K562 (cell line): Measurements from ENCODE around the gene CHSY1. TPM values are rescaled to one million over a fixed set of nuclear protein-coding genes. Genes with fewer than 3 reads are reported as not detected.

Source experiments
- ATAC-seq: fragments of 200-7000 bp; cut with Tn5 transposase; 3 replicates; pipeline ENCODE4 v1.9.1; 2020; ENCODE audit warnings: moderate library complexity
- BruUV-seq: library from RNA; stranded (reverse); fragments of 400-500 nt; replicated peaks from 2 replicates; lab custom pipeline; 2021; lab: Mats Ljungman, UMichigan
- CTCF ChIA-PET: fragments of 300-600 bp; formaldehyde crosslinking; extraction: SDS; loops from one replicate; lab custom pipeline; 2021; ENCODE audit warnings: low intra/inter-chr PET ratio; lab: Yijun Ruan, JAX
- POLR2A ChIA-PET: fragments of 300-600, 350-650 bp; sonication (Branson Sonifier 250); formaldehyde crosslinking; extraction: SDS; loops from one replicate; lab custom pipeline; 2021; ENCODE audit warnings: antibody characterized with exemption, inconsistent platforms; lab: Yijun Ruan, JAX
- DNase-seq, 4 experiments: peaks; one replicate each; pipeline versions ENCODE4 v3.0.0 to v3.0.0-alpha.2; 2011 to 2018; ENCODE audit warnings: low spot score in 3 of 4, mixed read lengths in 3 of 4; ENCODE audit errors: extremely low read depth in 1 of 4
- FAIRE-seq: peaks from 2 replicates; lab custom pipeline; 2011; peaks lifted over from hg19 to GRCh38; lab: Jason Lieb, UNC
- H2AFZ ChIP-seq: 2 replicates; pipeline ENCODE4 v1.6.0; 2011; ENCODE audit warnings: low read depth, low read length, control low read depth, inconsistent platforms
- H3K27ac ChIP-seq: fragments of 200-600 bp; 3 replicates; pipeline ENCODE4 v1.8.0; 2011; ENCODE audit warnings: low read depth, mild to moderate bottlenecking, control low read depth, inconsistent platforms, low read length, moderate library complexity, mixed read lengths; ENCODE audit errors: extremely low read depth
- H3K27me3 ChIP-seq, 2 experiments: fragments of 300-600 bp in 1 of 2; 2 replicates in 1 of 2; 3 replicates in 1 of 2; pipeline versions ENCODE4 v1.6.0 to v1.8.0; 2011; ENCODE audit warnings: inconsistent platforms in 2 of 2, low read length in 2 of 2, mild to moderate bottlenecking in 1 of 2, mixed read lengths in 1 of 2, moderate library complexity in 1 of 2; ENCODE audit not compliant: control insufficient read depth in 2 of 2, insufficient read depth in 2 of 2
- H3K36me3 ChIP-seq: fragments of 300-600 bp; 3 replicates; pipeline ENCODE4 v1.8.0; 2011; ENCODE audit warnings: mild to moderate bottlenecking, low read length, inconsistent platforms; ENCODE audit not compliant: control insufficient read depth, insufficient read depth
- H3K4me1 ChIP-seq, 2 experiments: fragments of 200-600 bp in 1 of 2; replicated peaks in 1 of 2; 2 replicates in 1 of 2; 3 replicates in 1 of 2; pipeline versions ENCODE4 v1.5.1 to v1.8.0; 2011; ENCODE audit warnings: inconsistent platforms in 2 of 2, low read length in 2 of 2, mild to moderate bottlenecking in 1 of 2, mixed read lengths in 1 of 2, moderate library complexity in 1 of 2; ENCODE audit not compliant: control insufficient read depth in 2 of 2, insufficient read depth in 2 of 2
- H3K4me2 ChIP-seq: 2 replicates; pipeline ENCODE4 v1.6.1; 2011; ENCODE audit warnings: low read length, control low read depth, inconsistent platforms, mixed read lengths; ENCODE audit not compliant: insufficient read depth
- H3K4me3 ChIP-seq: fragments of 200-600 bp; sonication (generic), shearing (Covaris generic); 2 replicates; pipeline ENCODE4 v1.5.1; 2016; ENCODE audit warnings: control low read depth, inconsistent platforms
- H3K79me2 ChIP-seq: fragments of 200-600 bp; 3 replicates; pipeline ENCODE4 v1.8.0; 2011; ENCODE audit warnings: low read length, inconsistent platforms; ENCODE audit not compliant: control insufficient read depth, insufficient read depth
- H3K9ac ChIP-seq, 2 experiments: 2 replicates each; pipeline versions ENCODE4 v1.6.0 to v1.6.1; 2011; ENCODE audit warnings: low read depth in 2 of 2, low read length in 2 of 2, control low read depth in 1 of 2, inconsistent platforms in 1 of 2, mild to moderate bottlenecking in 1 of 2, mixed read lengths in 1 of 2; ENCODE audit not compliant: insufficient read depth in 1 of 2
- H3K9me1 ChIP-seq: one replicate; pipeline ENCODE4 v1.6.0; 2011; ENCODE audit warnings: inconsistent platforms, mild to moderate bottlenecking, low read length, moderate library complexity; ENCODE audit not compliant: control insufficient read depth, insufficient read depth
- H3K9me3 ChIP-seq: replicated peaks from 2 replicates; pipeline ENCODE4 v1.5.1; 2011; ENCODE audit warnings: low read depth, low read length, inconsistent platforms; ENCODE audit not compliant: control insufficient read depth, insufficient read depth
- H4K20me1 ChIP-seq: replicated peaks from 2 replicates; pipeline ENCODE4 v1.6.1; 2011; ENCODE audit warnings: low read length, inconsistent platforms, mixed read lengths; ENCODE audit not compliant: control insufficient read depth, insufficient read depth
- E2F5 ChIP-seq: sonication (generic); formaldehyde crosslinking; IDR thresholded peaks from 2 replicates; pipeline ENCODE4 v1.8.0; 2022; ENCODE audit warnings: mild to moderate bottlenecking, missing genetic modification reagents
- GTF3C2 ChIP-seq: IDR thresholded peaks from 3 replicates; pipeline ENCODE4 v1.6.1; 2011; ENCODE audit warnings: borderline replicate concordance, mild to moderate bottlenecking, moderate library complexity; ENCODE audit not compliant: insufficient read length; ENCODE audit errors: extremely low read depth
- SPI1 ChIP-seq: IDR thresholded peaks from 2 replicates; pipeline ENCODE4 v1.6.1; 2011; ENCODE audit warnings: low read depth, low read length, control low read depth, borderline replicate concordance
- TEAD1 ChIP-seq, 2 experiments: fragments of 450-650 bp in 1 of 2; sonication (generic) in 1 of 2; formaldehyde crosslinking; IDR thresholded peaks; 2 replicates each; pipeline versions ENCODE4 v1.4.0 to v1.8.0; 2020 to 2022; ENCODE audit warnings: mild to moderate bottlenecking in 2 of 2, missing genetic modification reagents in 1 of 2
- ZBTB2 ChIP-seq: fragments of 450-650 bp; IDR thresholded peaks from 2 replicates; pipeline ENCODE4 v1.6.1; 2016; ENCODE audit warnings: antibody characterized with exemption
- ZFPM2 ChIP-seq: fragments of 250-450 bp; sonication (Bioruptor Pico); IDR thresholded peaks from 2 replicates; pipeline ENCODE4 v1.5.1; 2022; ENCODE audit warnings: mild to moderate bottlenecking
- ZNF311 ChIP-seq: fragments of 250-450 bp; sonication (Bioruptor Pico); IDR thresholded peaks from 2 replicates; pipeline ENCODE4 v1.4.0; 2020; ENCODE audit warnings: mild to moderate bottlenecking, moderate library complexity
- WGBS: fragments of 100-300 bp; shearing (Covaris generic); methylation state at CpG from one replicate; pipeline ENCODE4 v1.1.6; 2016; ENCODE audit warnings: low coverage, mixed read lengths; ENCODE audit not compliant: insufficient coverage; ENCODE audit errors: missing lambda C conversion rate; 5-methylcytosine and 5-hydroxymethylcytosine counted together
- in situ Hi-C: fragments of 300-500 bp; cut with MboI; formaldehyde crosslinking; loops from 4 replicates; pipeline ENCODE4 v1.15.0; 2018; ENCODE audit warnings: inconsistent platforms, mixed read lengths
- intact Hi-C: fragments of 100-400 bp; cut with micrococcal nuclease; formaldehyde crosslinking; loops from 2 replicates; pipeline ENCODE4 v1.14.2; 2022
- polyA plus RNA-seq, 8 experiments: library from polyadenylated mRNA; depleted of rRNA in 4 of 8; stranded (reverse) in 5 of 8; unstranded in 3 of 8; fragments of >200 nt; fragmentation: Nextera tagmentation in 2 of 8; fragmentation: Illumina TruSeq in 1 of 8; extraction: Ambion mirVana in 2 of 8; extraction: Trizol in 1 of 8; gene quantifications; 2 replicates each; pipeline versions ENCODE4 v1.2.1 to v1.2.3, GENCODE V29; 2011 to 2014; ENCODE audit warnings: inconsistent platforms in 1 of 8, missing spikeins in 1 of 8
- total RNA-seq, 7 experiments: library from RNA; depleted of rRNA in 6 of 7; stranded (reverse); fragments of >200 nt in 6 of 7; fragmentation: Illumina TruSeq in 2 of 7; extraction: Trizol in 2 of 7; gene quantifications; 2 replicates each; pipeline versions ENCODE4 v1.2.1 to v1.2.3, GENCODE V29; 2011 to 2021; ENCODE audit warnings: low replicate concordance in 1 of 7

The CHSY1 gene
- total and polyA plus RNA-seq, 9 of the 15 experiments (the other 6 are each of a cell fraction or from before 2014, with no cell fraction given), result 7.0 to 16.4 (median 13.4) TPM

- TF ChIP-seq ZNF311 (CRISPR knock-in tag), result no peak
- TF ChIP-seq TEAD1 (CRISPR knock-in tag; IDR thresholded peaks at IDR 0.05), result no peak
- TF ChIP-seq ZFPM2 (CRISPR knock-in tag), result no peak
- no peak for TF ChIP-seq ZBTB2
- TF ChIP-seq SPI1, result no peak
- TF ChIP-seq GTF3C2, result no peak
- TF ChIP-seq E2F5 (CRISPR knock-in tag), result no peak
- TF ChIP-seq, all 486 proteins: peak for 0
- Histone ChIP-seq H3K27ac (no peak overlapping the region), H4K20me1 (no peaks in the 10 kb centered on the region), H2AFZ (no peak overlapping the region), H3K9me1 (no peaks in the 10 kb centered on the region), H3K4me1 (peaks cover 4 to 20% of the 10 kb centered on the region in 2 experiments; a peak in 4 of 5 replicates), H3K36me3 (peaks cover 16% of the 10 kb centered on the region; the same call in 1 of the 3 replicates), H3K27me3 (no peaks in the 10 kb centered on the region), H3K79me2 (no peaks in the 10 kb centered on the region), H3K9ac (no peak overlapping the region), H3K9me3 (no peaks in the 10 kb centered on the region), H3K4me2 (no peak overlapping the region), H3K4me3 (no peak overlapping the region)
- ATAC-seq (no peak), FAIRE-seq (no peak), DNase-seq (no peak)
- in situ Hi-C loops (no loop called here), intact Hi-C loops (no loop called here)
- ChIA-PET POLR2A (no interaction called here), CTCF (no interaction called here)
- 83% methylated on average over 11 of the region's 12 CpGs for WGBS
- BruUV-seq, result no TSS peak
Observed at GRCh38 chr15:101175401-101175800, 76.4 kb downstream of the CHSY1 start.
